K562 (cell line): ENCODE measurements around the gene SLC4A1. TPM values are rescaled to one million over a fixed set of nuclear protein-coding genes. Genes with fewer than 3 reads are reported as not detected.

Experiments
- ATAC-seq: fragments of 200-7000 bp; cut with Tn5 transposase; 3 replicates; pipeline ENCODE4 v1.9.1; 2020; ENCODE audit warnings: moderate library complexity
- BruUV-seq: library from RNA; stranded (reverse); fragments of 400-500 nt; replicated peaks from 2 replicates; lab custom pipeline; 2021; lab: Mats Ljungman, UMichigan
- CTCF ChIA-PET: fragments of 300-600 bp; formaldehyde crosslinking; extraction: SDS; loops from one replicate; lab custom pipeline; 2021; ENCODE audit warnings: low intra/inter-chr PET ratio; lab: Yijun Ruan, JAX
- POLR2A ChIA-PET: fragments of 300-600, 350-650 bp; sonication (Branson Sonifier 250); formaldehyde crosslinking; extraction: SDS; loops from one replicate; lab custom pipeline; 2021; ENCODE audit warnings: antibody characterized with exemption, inconsistent platforms; lab: Yijun Ruan, JAX
- DNase-seq, 4 experiments: peaks; one replicate each; pipeline versions ENCODE4 v3.0.0 to v3.0.0-alpha.2; 2011 to 2018; ENCODE audit warnings: low spot score in 3 of 4, mixed read lengths in 3 of 4; ENCODE audit errors: extremely low read depth in 1 of 4
- FAIRE-seq: peaks from 2 replicates; lab custom pipeline; 2011; peaks lifted over from hg19 to GRCh38; lab: Jason Lieb, UNC
- H2AFZ ChIP-seq: 2 replicates; pipeline ENCODE4 v1.6.0; 2011; ENCODE audit warnings: low read depth, low read length, control low read depth, inconsistent platforms
- H3K27ac ChIP-seq: fragments of 200-600 bp; 3 replicates; pipeline ENCODE4 v1.8.0; 2011; ENCODE audit warnings: low read depth, mild to moderate bottlenecking, control low read depth, inconsistent platforms, low read length, moderate library complexity, mixed read lengths; ENCODE audit errors: extremely low read depth
- H3K27me3 ChIP-seq, 2 experiments: fragments of 300-600 bp in 1 of 2; 2 replicates in 1 of 2; 3 replicates in 1 of 2; pipeline versions ENCODE4 v1.6.0 to v1.8.0; 2011; ENCODE audit warnings: inconsistent platforms in 2 of 2, low read length in 2 of 2, mild to moderate bottlenecking in 1 of 2, mixed read lengths in 1 of 2, moderate library complexity in 1 of 2; ENCODE audit not compliant: control insufficient read depth in 2 of 2, insufficient read depth in 2 of 2
- H3K36me3 ChIP-seq: fragments of 300-600 bp; 3 replicates; pipeline ENCODE4 v1.8.0; 2011; ENCODE audit warnings: mild to moderate bottlenecking, low read length, inconsistent platforms; ENCODE audit not compliant: control insufficient read depth, insufficient read depth
- H3K4me1 ChIP-seq, 2 experiments: fragments of 200-600 bp in 1 of 2; replicated peaks in 1 of 2; 2 replicates in 1 of 2; 3 replicates in 1 of 2; pipeline versions ENCODE4 v1.5.1 to v1.8.0; 2011; ENCODE audit warnings: inconsistent platforms in 2 of 2, low read length in 2 of 2, mild to moderate bottlenecking in 1 of 2, mixed read lengths in 1 of 2, moderate library complexity in 1 of 2; ENCODE audit not compliant: control insufficient read depth in 2 of 2, insufficient read depth in 2 of 2
- H3K4me2 ChIP-seq: 2 replicates; pipeline ENCODE4 v1.6.1; 2011; ENCODE audit warnings: low read length, control low read depth, inconsistent platforms, mixed read lengths; ENCODE audit not compliant: insufficient read depth
- H3K4me3 ChIP-seq: fragments of 200-600 bp; sonication (generic), shearing (Covaris generic); 2 replicates; pipeline ENCODE4 v1.5.1; 2016; ENCODE audit warnings: control low read depth, inconsistent platforms
- H3K79me2 ChIP-seq: fragments of 200-600 bp; 3 replicates; pipeline ENCODE4 v1.8.0; 2011; ENCODE audit warnings: low read length, inconsistent platforms; ENCODE audit not compliant: control insufficient read depth, insufficient read depth
- H3K9ac ChIP-seq, 2 experiments: 2 replicates each; pipeline versions ENCODE4 v1.6.0 to v1.6.1; 2011; ENCODE audit warnings: low read depth in 2 of 2, low read length in 2 of 2, control low read depth in 1 of 2, inconsistent platforms in 1 of 2, mild to moderate bottlenecking in 1 of 2, mixed read lengths in 1 of 2; ENCODE audit not compliant: insufficient read depth in 1 of 2
- H3K9me1 ChIP-seq: one replicate; pipeline ENCODE4 v1.6.0; 2011; ENCODE audit warnings: inconsistent platforms, mild to moderate bottlenecking, low read length, moderate library complexity; ENCODE audit not compliant: control insufficient read depth, insufficient read depth
- H3K9me3 ChIP-seq: replicated peaks from 2 replicates; pipeline ENCODE4 v1.5.1; 2011; ENCODE audit warnings: low read depth, low read length, inconsistent platforms; ENCODE audit not compliant: control insufficient read depth, insufficient read depth
- H4K20me1 ChIP-seq: replicated peaks from 2 replicates; pipeline ENCODE4 v1.6.1; 2011; ENCODE audit warnings: low read length, inconsistent platforms, mixed read lengths; ENCODE audit not compliant: control insufficient read depth, insufficient read depth
- GATA2 ChIP-seq: sonication (generic); formaldehyde crosslinking; IDR thresholded peaks from 2 replicates; pipeline ENCODE4 v1.4.0; 2020; ENCODE audit warnings: mild to moderate bottlenecking, missing genetic modification reagents
- PHB ChIP-seq: fragments of 250-450 bp; sonication (Bioruptor Pico); IDR thresholded peaks from 2 replicates; pipeline ENCODE4 v1.5.0; 2021
- ZNF263 ChIP-seq: sonication (generic); formaldehyde crosslinking; IDR thresholded peaks from 2 replicates; pipeline ENCODE4 v1.8.0; 2022; ENCODE audit warnings: mild to moderate bottlenecking, missing genetic modification reagents, borderline replicate concordance
- WGBS: fragments of 100-300 bp; shearing (Covaris generic); methylation state at CpG from one replicate; pipeline ENCODE4 v1.1.6; 2016; ENCODE audit warnings: low coverage, mixed read lengths; ENCODE audit not compliant: insufficient coverage; ENCODE audit errors: missing lambda C conversion rate; 5-methylcytosine and 5-hydroxymethylcytosine counted together
- in situ Hi-C: fragments of 300-500 bp; cut with MboI; formaldehyde crosslinking; loops from 4 replicates; pipeline ENCODE4 v1.15.0; 2018; ENCODE audit warnings: inconsistent platforms, mixed read lengths
- intact Hi-C: fragments of 100-400 bp; cut with micrococcal nuclease; formaldehyde crosslinking; loops from 2 replicates; pipeline ENCODE4 v1.14.2; 2022
- polyA plus RNA-seq, 8 experiments: library from polyadenylated mRNA; depleted of rRNA in 4 of 8; stranded (reverse) in 5 of 8; unstranded in 3 of 8; fragments of >200 nt; fragmentation: Nextera tagmentation in 2 of 8; fragmentation: Illumina TruSeq in 1 of 8; extraction: Ambion mirVana in 2 of 8; extraction: Trizol in 1 of 8; gene quantifications; 2 replicates each; pipeline versions ENCODE4 v1.2.1 to v1.2.3, GENCODE V29; 2011 to 2014; ENCODE audit warnings: inconsistent platforms in 1 of 8, missing spikeins in 1 of 8
- total RNA-seq, 7 experiments: library from RNA; depleted of rRNA in 6 of 7; stranded (reverse); fragments of >200 nt in 6 of 7; fragmentation: Illumina TruSeq in 2 of 7; extraction: Trizol in 2 of 7; gene quantifications; 2 replicates each; pipeline versions ENCODE4 v1.2.1 to v1.2.3, GENCODE V29; 2011 to 2021; ENCODE audit warnings: low replicate concordance in 1 of 7
- TF ChIP-seq, protein P1 (sequence below): fragments of 250-450 bp; sonication (Bioruptor Pico); IDR thresholded peaks from 2 replicates; pipeline ENCODE4 v1.4.0; 2020; ENCODE audit warnings: mild to moderate bottlenecking, moderate library complexity

Gene SLC4A1
- total and polyA plus RNA-seq, 9 of the 15 experiments (the other 6 are each of a cell fraction or from before 2014, with no cell fraction given), result 0.14 to 1.00 (median 0.53) TPM

DNA sequence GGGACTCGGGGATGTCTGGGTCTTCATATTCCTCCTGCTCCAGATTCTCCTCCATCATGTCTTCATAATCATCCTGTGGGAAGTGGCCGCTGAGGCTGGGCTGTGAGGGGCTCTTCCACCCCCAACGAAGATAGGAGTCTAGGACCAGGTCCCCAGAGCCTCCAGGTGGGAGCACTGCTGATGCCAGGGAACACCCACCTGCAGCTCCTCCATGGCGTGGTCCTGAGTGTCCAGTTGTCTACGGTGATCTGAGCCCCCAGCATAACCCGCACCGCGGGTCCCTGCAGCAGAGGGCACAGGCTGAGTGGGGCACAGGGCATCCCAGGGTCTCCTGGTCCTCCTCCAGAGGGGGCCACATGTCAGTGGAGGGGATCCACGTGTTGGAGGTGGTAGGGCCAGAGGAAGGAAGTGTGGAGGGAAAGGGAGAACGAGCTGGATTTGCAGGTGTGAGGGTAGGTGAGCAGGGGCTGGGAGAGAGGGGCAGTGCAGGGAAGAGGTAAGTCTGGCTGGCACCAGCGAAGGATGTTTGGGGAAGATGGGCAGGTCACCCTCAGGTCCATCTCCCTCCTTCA is 5.2 kb downstream of the SLC4A1 start:
- ATAC-seq (no peak), DNase-seq (no peak), FAIRE-seq (no peak)
- Histone ChIP-seq H2AFZ (no peak overlapping the region), H3K9me1 (peaks cover 7% of the 10 kb centered on the region), H4K20me1 (peaks cover 15% of the 10 kb centered on the region; the same call in 1 of the 2 replicates), H3K79me2 (no peaks in the 10 kb centered on the region), H3K4me1 (peaks cover 29 to 60% of the 10 kb centered on the region in 2 experiments; a peak in 4 of 5 replicates), H3K36me3 (no peaks in the 10 kb centered on the region), H3K9me3 (no peaks in the 10 kb centered on the region), H3K4me3 (no peak overlapping the region), H3K27me3 (no peaks in the 10 kb centered on the region), H3K27ac (no peak overlapping the region), H3K4me2 (no peak overlapping the region), H3K9ac (no peak overlapping the region)
- 13% methylated on average over 6 of the region's 11 CpGs for WGBS
- TF ChIP-seq PHB, result no peak
- no peak for TF ChIP-seq GATA2
- TF ChIP-seq, protein P1, sequence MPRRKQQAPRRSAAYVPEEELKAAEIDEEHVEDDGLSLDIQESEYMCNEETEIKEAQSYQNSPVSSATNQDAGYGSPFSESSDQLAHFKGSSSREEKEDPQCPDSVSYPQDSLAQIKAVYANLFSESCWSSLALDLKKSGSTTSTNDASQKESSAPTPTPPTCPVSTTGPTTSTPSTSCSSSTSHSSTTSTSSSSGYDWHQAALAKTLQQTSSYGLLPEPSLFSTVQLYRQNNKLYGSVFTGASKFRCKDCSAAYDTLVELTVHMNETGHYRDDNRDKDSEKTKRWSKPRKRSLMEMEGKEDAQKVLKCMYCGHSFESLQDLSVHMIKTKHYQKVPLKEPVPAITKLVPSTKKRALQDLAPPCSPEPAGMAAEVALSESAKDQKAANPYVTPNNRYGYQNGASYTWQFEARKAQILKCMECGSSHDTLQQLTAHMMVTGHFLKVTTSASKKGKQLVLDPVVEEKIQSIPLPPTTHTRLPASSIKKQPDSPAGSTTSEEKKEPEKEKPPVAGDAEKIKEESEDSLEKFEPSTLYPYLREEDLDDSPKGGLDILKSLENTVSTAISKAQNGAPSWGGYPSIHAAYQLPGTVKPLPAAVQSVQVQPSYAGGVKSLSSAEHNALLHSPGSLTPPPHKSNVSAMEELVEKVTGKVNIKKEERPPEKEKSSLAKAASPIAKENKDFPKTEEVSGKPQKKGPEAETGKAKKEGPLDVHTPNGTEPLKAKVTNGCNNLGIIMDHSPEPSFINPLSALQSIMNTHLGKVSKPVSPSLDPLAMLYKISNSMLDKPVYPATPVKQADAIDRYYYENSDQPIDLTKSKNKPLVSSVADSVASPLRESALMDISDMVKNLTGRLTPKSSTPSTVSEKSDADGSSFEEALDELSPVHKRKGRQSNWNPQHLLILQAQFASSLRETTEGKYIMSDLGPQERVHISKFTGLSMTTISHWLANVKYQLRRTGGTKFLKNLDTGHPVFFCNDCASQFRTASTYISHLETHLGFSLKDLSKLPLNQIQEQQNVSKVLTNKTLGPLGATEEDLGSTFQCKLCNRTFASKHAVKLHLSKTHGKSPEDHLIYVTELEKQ (CRISPR knock-in tag), result no peak
- peak; percentile 60; the same call in 1 of the 2 replicates for TF ChIP-seq ZNF263 (CRISPR knock-in tag)
- intact Hi-C loops, result no loop called here
- ChIA-PET CTCF (no interaction called here), POLR2A (no interaction called here)
- in situ Hi-C loops, result no loop called here
- no TSS peak for BruUV-seq
